ENCODE data around the gene BCL11B.

DNA sequence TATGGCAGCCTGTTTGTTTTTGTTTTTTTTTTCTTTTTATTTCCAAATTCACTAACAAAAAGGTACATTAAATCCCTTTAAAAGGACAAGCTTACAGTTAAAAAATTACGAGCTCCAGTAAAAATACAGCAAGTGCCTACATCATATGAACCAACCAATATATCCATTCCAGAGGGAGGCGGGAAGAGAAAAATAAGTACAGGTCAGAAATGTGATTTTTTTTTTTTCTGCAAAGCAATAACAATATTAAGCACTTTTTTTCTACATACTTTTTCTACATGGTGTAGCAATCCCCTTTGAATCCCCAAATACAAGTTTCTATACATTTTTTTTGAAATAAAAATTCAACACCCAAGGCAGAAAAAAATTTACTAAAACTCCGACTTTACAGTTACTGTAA, 100.6 kb downstream of the BCL11B start:
- no peak for TF ChIP-seq GATA2 (IDR thresholded peaks at IDR 0.05; ENCODE audit: low read depth, low read length)
- TF ChIP-seq GATA3 (IDR thresholded peaks at IDR 0.05; ENCODE audit: low read depth, low read length), result no peak

Data from SH-SY5Y (cell line).